SIG-M5 treated with dmso at 0.1 percent for 504 hours (cell line): ENCODE data around the gene NDUFB7.
"Not testable (repeated sequence)": the region's sequence is repeated elsewhere in the genome, so short reads cannot be mapped to it uniquely, and the experiment has no call there.

Experiments
- DNase-seq: peaks from one replicate; lab custom pipeline; 2025; ENCODE audit not compliant: unreplicated experiment; lab: John Stamatoyannopoulos, UW

The NDUFB7 gene

GRCh38 chr19:14553939-14554243 lies 18.0 kb downstream of the NDUFB7 start:
- DNase-seq: no peak

GRCh38 chr19:14553042-14553938 lies 18.6 kb downstream of the NDUFB7 start:
- no peak for DNase-seq

GRCh38 chr19:14552006-14552360 lies 19.9 kb downstream of the NDUFB7 start:
- not testable (repeated sequence) for DNase-seq

GRCh38 chr19:14551134-14552005 lies 20.5 kb downstream of the NDUFB7 start:
- DNase-seq: peak; percentile 92

- DNase-seq: no peak
Observed at GRCh38 chr19:14550201-14550754, 21.6 kb downstream of the NDUFB7 start.

GRCh38 chr19:14545716-14546082 lies 26.2 kb downstream of the NDUFB7 start:
- DNase-seq: no peak

DNA sequence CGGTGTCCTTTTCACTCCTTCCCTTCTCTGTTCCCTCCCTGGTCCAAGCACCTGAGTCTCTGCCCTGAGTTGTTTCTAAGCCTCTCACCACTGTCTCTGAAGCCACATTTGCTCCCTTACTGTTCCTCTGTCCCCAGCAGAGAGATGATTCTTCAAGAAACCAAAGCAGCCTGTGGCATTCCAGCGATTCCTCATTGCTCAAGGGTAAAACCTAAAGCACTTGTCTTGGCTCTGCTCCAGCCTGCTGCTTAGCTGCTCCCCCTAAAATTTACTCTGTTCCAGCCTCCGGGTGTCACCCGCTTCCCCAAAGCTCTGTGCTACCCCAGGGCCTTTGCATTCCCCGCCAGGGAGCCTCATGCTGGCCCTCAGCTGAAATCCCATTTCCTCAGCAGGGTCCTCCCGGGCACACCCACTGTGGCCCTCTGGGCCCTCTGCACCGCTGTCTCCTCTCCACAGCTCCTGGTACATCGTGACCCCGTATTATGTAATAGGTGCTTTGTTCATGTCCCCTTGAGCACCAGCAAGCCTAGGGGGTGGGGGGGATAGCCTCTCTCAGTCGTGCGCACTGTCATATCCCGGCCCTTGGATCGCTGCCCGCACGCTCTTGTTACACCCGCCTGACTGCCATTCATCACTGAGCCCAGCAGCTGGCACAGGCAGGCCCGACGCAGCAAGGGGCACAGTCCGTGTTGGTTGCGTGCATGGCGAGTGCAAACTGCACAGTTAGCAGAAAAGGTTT lies 26.7 kb downstream of the NDUFB7 start:
- DNase-seq: no peak

GRCh38 chr19:14544047-14544446 lies 27.8 kb downstream of the NDUFB7 start:
- DNase-seq: no peak

DNA sequence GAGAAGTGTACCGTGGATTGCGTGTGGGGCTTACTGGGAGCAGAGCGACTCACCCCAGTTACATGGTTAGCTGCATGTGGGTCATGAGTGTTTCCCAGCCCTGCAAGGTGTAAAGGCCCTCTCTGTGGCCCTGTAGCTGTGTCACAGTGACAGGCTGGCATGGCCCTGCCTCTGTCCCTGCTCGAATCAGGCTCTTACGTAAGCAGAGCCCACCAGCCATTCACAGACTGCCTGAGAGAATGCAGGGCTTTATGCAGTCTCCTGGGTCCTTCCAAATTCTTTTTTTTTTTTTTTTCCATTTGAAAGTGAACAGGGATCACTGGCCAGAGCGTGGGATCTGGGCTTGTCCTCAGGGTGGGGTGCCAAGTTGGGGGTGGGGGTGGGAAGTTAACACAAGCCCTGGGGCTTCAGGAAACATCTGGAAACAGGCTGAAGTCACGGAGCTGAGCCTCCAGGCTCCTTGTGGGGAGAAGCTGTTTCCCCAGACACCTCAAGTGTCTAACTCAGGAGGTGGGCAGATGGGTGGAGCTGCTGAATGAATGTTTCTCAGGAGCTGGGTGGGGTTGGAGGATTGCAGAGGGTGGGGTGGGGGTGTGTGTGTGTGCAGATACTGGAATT lies 29.0 kb downstream of the NDUFB7 start:
- no peak for DNase-seq

DNA sequence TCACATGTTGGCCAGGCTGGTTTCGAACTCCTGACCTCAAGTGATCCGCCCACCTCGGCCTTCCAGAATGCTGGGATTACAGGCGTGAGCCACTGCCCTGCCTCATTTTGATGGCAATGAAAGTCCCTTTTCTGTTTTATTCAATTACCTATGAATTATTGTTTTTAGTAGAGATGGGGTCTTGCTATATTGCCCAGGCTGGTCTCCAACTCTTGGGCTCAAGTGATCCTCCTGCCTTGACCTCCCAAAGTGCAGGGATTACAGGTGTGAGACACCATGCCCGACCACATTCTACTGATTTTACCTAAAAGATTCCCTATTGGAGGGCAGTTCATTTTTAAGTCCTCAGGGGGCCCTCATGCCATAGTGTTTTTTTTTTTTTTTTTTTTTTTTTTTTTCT lies 29.9 kb downstream of the NDUFB7 start:
- not testable (repeated sequence) for DNase-seq

DNA sequence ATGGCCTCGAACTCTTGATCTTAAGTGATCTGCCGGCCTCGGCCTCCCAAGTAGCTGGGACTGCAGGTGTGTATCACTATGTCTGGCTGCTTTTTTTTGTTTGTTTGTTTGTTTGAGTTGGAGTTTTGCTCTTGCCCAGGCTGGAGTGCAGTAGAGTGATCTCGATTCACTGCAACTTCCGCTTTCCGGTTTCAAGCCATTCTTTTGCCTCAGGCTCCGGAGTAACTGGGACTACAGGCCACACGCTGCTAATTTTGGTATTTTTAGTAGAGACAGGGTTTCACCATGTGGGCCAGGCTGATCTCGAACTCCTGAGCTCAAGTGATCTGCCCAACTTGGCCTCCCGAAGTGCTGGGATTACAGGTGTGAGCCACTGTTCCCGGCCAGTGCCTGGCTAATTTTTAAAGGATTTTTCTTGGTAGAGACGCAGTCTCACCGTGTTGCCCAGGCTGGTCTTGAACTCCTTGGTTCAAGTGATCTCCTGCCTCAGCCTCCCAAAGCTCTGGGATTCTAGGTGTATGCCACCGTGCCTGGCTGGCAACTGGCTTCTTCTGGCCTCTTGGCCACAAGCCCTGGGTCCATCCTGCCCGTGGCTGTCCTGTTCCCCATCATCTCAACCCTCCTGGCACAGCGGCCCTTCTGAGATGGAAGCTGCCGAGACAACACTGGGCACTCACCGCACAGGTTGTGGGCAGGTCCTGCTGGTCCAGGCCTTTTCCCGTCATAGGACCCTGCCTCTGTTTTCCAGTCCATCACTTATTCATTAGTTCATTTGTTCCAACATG lies 30.9 kb downstream of the NDUFB7 start:
- DNase-seq: no peak

GRCh38 chr19:14536926-14537692 lies 34.8 kb downstream of the NDUFB7 start:
- peak; percentile 55 for DNase-seq

DNA sequence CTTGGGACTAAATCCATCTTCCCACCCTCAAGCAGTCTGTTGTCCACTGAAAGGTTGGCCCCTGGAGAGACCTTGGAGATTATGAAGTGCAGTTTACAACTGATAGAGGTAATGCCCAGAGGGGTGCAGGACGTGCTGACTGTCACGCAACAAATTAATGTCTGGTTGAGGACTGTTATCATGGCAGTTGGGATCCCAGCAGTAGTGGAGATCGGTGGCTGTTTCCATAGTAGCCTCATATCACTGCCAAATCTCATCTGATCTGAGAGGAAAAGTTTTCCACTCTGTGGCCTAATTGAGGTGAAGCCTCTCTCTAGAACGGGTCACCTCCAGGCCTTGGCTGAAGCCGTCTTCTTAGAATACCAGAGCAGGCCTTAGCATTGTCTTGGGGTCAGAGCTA lies 38.4 kb downstream of the NDUFB7 start:
- DNase-seq: no peak

GRCh38 chr19:14530506-14530905 lies 41.4 kb downstream of the NDUFB7 start:
- peak; percentile 54 for DNase-seq

GRCh38 chr19:14530005-14530348 lies 41.9 kb downstream of the NDUFB7 start:
- peak; percentile 34 for DNase-seq

- DNase-seq: peak; percentile 98
Observed at GRCh38 chr19:14529254-14530004, 42.4 kb downstream of the NDUFB7 start, which contains the start of gene TECR. Gene TECR, plus strand, starts transcription at chr19:14529594. Its CDS starts 103 bp downstream, at chr19:14529697.

- DNase-seq: no peak
Observed at GRCh38 chr19:14528419-14529253, 43.2 kb downstream of the NDUFB7 start.

- DNase-seq: no peak
Observed at GRCh38 chr19:14526423-14526822, 45.4 kb downstream of the NDUFB7 start.
